Natural killer cell (primary cell): ENCODE data around the gene SYNE3. TPM values are rescaled to one million over a fixed set of nuclear protein-coding genes. Genes with fewer than 3 reads are reported as not detected.
A peak's percentile ranks its signal among the peaks of the same experiment; 100 is the strongest.

Experiments used
- ATAC-seq, 3 donors: fragments of 150-1000 bp in 2 of 3; fragments of 200-7000 bp in 1 of 3; cut with Tn5 transposase; 1 replicate in 1 of 3; 2 replicates in 2 of 3; pipeline ENCODE4 v1.10.0; 2021; ENCODE audit warnings: mild to moderate bottlenecking in 2 of 3, moderate library complexity in 2 of 3
- DNase-seq, 2 donors: peaks; one replicate each; pipeline versions ENCODE4 v3.0.0 to v3.0.0-alpha.2; 2013 to 2021; ENCODE audit warnings: mixed read lengths in 1 of 2
- H3K27ac ChIP-seq: one replicate; pipeline ENCODE4 v1.5.1; 2013; ENCODE audit warnings: mild to moderate bottlenecking, low read length
- H3K27me3 ChIP-seq: one replicate; pipeline ENCODE4 v1.6.1; 2013; ENCODE audit warnings: low read length; ENCODE audit not compliant: control insufficient read depth, insufficient read depth
- H3K36me3 ChIP-seq: one replicate; pipeline ENCODE4 v1.6.1; 2013; ENCODE audit warnings: low read length; ENCODE audit not compliant: control insufficient read depth, insufficient read depth
- H3K4me1 ChIP-seq: one replicate; pipeline ENCODE4 v1.6.1; 2013; ENCODE audit warnings: low read length; ENCODE audit not compliant: control insufficient read depth, insufficient read depth
- H3K4me3 ChIP-seq: one replicate; pipeline ENCODE4 v1.5.1; 2013; ENCODE audit warnings: low read length
- H3K9me3 ChIP-seq: one replicate; pipeline ENCODE4 v1.6.1; 2013; ENCODE audit warnings: low read length; ENCODE audit not compliant: control insufficient read depth, insufficient read depth
- H3K27ac Mint-ChIP-seq, 2 donors: one replicate each; pipeline ENCODE4 v1.8.0; 2022; ENCODE audit warnings: mild to moderate bottlenecking in 2 of 2, mixed read lengths in 2 of 2, moderate library complexity in 1 of 2
- H3K27me3 Mint-ChIP-seq, 2 donors: one replicate each; pipeline ENCODE4 v1.8.0; 2022; ENCODE audit warnings: low read depth in 2 of 2, mixed read lengths in 2 of 2
- H3K36me3 Mint-ChIP-seq: one replicate; pipeline ENCODE4 v1.8.0; 2022; ENCODE audit warnings: mixed read lengths
- H3K4me1 Mint-ChIP-seq, 2 donors: one replicate each; pipeline ENCODE4 v1.8.0; 2022; ENCODE audit warnings: mixed read lengths in 2 of 2
- H3K4me3 Mint-ChIP-seq: one replicate; pipeline ENCODE4 v1.8.0; 2022; ENCODE audit warnings: mild to moderate bottlenecking, moderate library complexity, mixed read lengths
- H3K9me3 Mint-ChIP-seq, 2 donors: one replicate each; pipeline ENCODE4 v1.8.0; 2022; ENCODE audit warnings: mixed read lengths in 2 of 2
- CTCF ChIP-seq: fragments of 200-600 bp; IDR thresholded peaks from one replicate; pipeline ENCODE4 v1.8.0; 2022; ENCODE audit warnings: antibody characterized with exemption
- WGBS: methylation state at CpG from one replicate; pipeline ENCODE4 v1.1.7; 2013; ENCODE audit warnings: missing lambda C conversion rate; ENCODE audit not compliant: insufficient coverage; 5-methylcytosine and 5-hydroxymethylcytosine counted together
- intact Hi-C: fragments of 100-400 bp; cut with micrococcal nuclease; formaldehyde crosslinking; loops from one replicate; pipeline ENCODE4 v1.14.2; 2022
- total RNA-seq, 4 donors: library from RNA; stranded (reverse); fragments of 120-200 nt in 1 of 4; gene quantifications; one replicate each; pipeline versions ENCODE4 v1.2.3 to v1.2.4, GENCODE V29; 2013 to 2022

The SYNE3 gene
- total RNA-seq, 3 donors from 2014 or later (not counting 1 experiment from before 2014, with no cell fraction given) = 10.6 to 17.3 (median 15.4) TPM

- DNase-seq (peak; percentile 34 to 77), ATAC-seq (peak; percentile 87 to 93 (median 91))
- Mint-ChIP-seq H3K27me3 (no peaks in the 10 kb centered on the region), H3K4me1 (peaks cover 25 to 57% of the 10 kb centered on the region in 2 donors), H3K36me3 (no peaks in the 10 kb centered on the region), H3K4me3 (peak overlapping the region; percentile 43), H3K27ac (peak overlapping the region; percentile 91 to 92), H3K9me3 (no peaks in the 10 kb centered on the region)
- Histone ChIP-seq H3K36me3 (no peaks in the 10 kb centered on the region), H3K4me1 (peaks cover 50% of the 10 kb centered on the region), H3K4me3 (no peak overlapping the region), H3K9me3 (no peaks in the 10 kb centered on the region), H3K27ac (peak overlapping the region; percentile 44), H3K27me3 (no peaks in the 10 kb centered on the region)
- intact Hi-C loops = loop anchor here (1.0 to 5.0 kb wide), 3 partner anchors 28 to 38 kb away; partner anchors contain the start of gene SYNE3
- TF ChIP-seq CTCF = no peak
- WGBS = 40% methylated on average over 11 of the region's 11 CpGs
Measured at GRCh38 chr14:95480109-95480886, 36.2 kb downstream of the SYNE3 start.

- H3K4me1 ChIP-seq = peaks cover 53% of the 10 kb centered on the region
- no peaks in the 10 kb centered on the region for H3K9me3 Mint-ChIP-seq
- H3K36me3 ChIP-seq = peaks cover 5% of the 10 kb centered on the region
- peak overlapping the region in 1 of 2 donors; percentile 92 for H3K27ac Mint-ChIP-seq
- no peak for DNase-seq
- no peaks in the 10 kb centered on the region for H3K27me3 Mint-ChIP-seq
- H3K4me3 Mint-ChIP-seq = peak overlapping the region; percentile 35
- H3K27ac ChIP-seq = no peak overlapping the region
- ATAC-seq = no peak
- H3K36me3 Mint-ChIP-seq = no peaks in the 10 kb centered on the region
- H3K4me1 Mint-ChIP-seq = peaks cover 25 to 55% of the 10 kb centered on the region in 2 donors
- H3K9me3 ChIP-seq = no peaks in the 10 kb centered on the region
- H3K4me3 ChIP-seq = no peak overlapping the region
- WGBS = 83% methylated on average over 4 of the region's 4 CpGs
- intact Hi-C loops = no loop called here
- no peaks in the 10 kb centered on the region for H3K27me3 ChIP-seq
- TF ChIP-seq CTCF = no peak
Measured at GRCh38 chr14:95479494-95479893, 37.0 kb downstream of the SYNE3 start.

- no peak for ATAC-seq
- no peaks in the 10 kb centered on the region for H3K9me3 Mint-ChIP-seq
- WGBS = 95% methylated on average over 4 of the region's 4 CpGs
- H3K27me3 Mint-ChIP-seq = no peaks in the 10 kb centered on the region
- Histone ChIP-seq H3K4me1 (peaks cover 53% of the 10 kb centered on the region), H3K4me3 (no peak overlapping the region), H3K27me3 (no peaks in the 10 kb centered on the region), H3K27ac (no peak overlapping the region), H3K9me3 (no peaks in the 10 kb centered on the region), H3K36me3 (peaks cover 9% of the 10 kb centered on the region)
- no peak overlapping the region for H3K27ac Mint-ChIP-seq
- intact Hi-C loops = no loop called here
- H3K4me1 Mint-ChIP-seq = peaks cover 25 to 54% of the 10 kb centered on the region in 2 donors
- no peak overlapping the region for H3K4me3 Mint-ChIP-seq
- no peak for TF ChIP-seq CTCF
- no peaks in the 10 kb centered on the region for H3K36me3 Mint-ChIP-seq
- DNase-seq = no peak
Measured at GRCh38 chr14:95478818-95479217, 37.6 kb downstream of the SYNE3 start.
